H1 (cell line): ENCODE data around the gene WDR19.

ENCODE experiments used
- TF ChIP-seq, protein P1 (sequence below): IDR thresholded peaks from 2 replicates; pipeline ENCODE4 v1.6.1; 2012; ENCODE audit warnings: low read length, inconsistent platforms
- TF ChIP-seq, protein P2 (sequence below): IDR thresholded peaks from 2 replicates; pipeline ENCODE4 v1.6.1; 2012; ENCODE audit warnings: inconsistent platforms

DNA sequence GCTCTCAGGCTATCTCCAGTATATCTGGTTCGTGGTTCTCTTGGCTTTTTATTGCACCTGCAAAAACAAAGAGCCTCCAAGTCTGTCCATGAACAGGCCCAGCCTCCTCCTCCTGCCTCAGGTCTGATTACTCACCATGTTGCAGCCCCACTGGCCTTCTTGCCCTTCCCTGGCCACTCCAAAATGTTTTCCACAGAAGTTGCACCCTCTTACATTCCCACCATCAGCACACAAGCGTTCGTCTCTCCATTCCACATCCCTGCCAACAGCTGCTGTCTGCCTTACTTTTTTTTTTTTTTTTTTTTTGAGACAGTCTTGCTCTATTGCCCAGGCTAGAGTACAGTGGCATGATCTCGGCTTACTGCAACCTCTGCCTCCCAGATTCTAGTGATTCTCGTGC is 97.1 kb downstream of the WDR19 start:
- TF ChIP-seq, protein P1, sequence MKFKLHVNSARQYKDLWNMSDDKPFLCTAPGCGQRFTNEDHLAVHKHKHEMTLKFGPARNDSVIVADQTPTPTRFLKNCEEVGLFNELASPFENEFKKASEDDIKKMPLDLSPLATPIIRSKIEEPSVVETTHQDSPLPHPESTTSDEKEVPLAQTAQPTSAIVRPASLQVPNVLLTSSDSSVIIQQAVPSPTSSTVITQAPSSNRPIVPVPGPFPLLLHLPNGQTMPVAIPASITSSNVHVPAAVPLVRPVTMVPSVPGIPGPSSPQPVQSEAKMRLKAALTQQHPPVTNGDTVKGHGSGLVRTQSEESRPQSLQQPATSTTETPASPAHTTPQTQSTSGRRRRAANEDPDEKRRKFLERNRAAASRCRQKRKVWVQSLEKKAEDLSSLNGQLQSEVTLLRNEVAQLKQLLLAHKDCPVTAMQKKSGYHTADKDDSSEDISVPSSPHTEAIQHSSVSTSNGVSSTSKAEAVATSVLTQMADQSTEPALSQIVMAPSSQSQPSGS = no peak
- TF ChIP-seq, protein P2, sequence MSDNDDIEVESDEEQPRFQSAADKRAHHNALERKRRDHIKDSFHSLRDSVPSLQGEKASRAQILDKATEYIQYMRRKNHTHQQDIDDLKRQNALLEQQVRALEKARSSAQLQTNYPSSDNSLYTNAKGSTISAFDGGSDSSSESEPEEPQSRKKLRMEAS = no peak
